LHCN-M2 (cell line): ENCODE measurements around the gene FRG1. TPM values are rescaled to one million over a fixed set of nuclear protein-coding genes. Genes with fewer than 3 reads are reported as not detected.
"Not testable (repeated sequence)": the region's sequence is repeated elsewhere in the genome, so short reads cannot be mapped to it uniquely, and the experiment has no call there.

Experiments
- DNase-seq: peaks from one replicate; pipeline ENCODE4 v3.0.0-alpha.2; 2012; ENCODE audit warnings: low read depth
- total RNA-seq: library from RNA; depleted of rRNA; stranded (reverse); fragments of >200 nt; gene quantifications from 2 replicates; pipeline ENCODE4 v1.2.3, GENCODE V29; 2014; rRNA removed

FRG1 gene
- total RNA-seq, 1 experiment from 2014 or later: 47.4 TPM

- not testable (repeated sequence) for DNase-seq
Measured at GRCh38 chr4:189985651-189986243, 45.1 kb downstream of the FRG1 start.

GRCh38 chr4:189988877-189989431, 48.3 kb downstream of the FRG1 start:
- no peak for DNase-seq

GRCh38 chr4:189989941-189990340, 49.3 kb downstream of the FRG1 start:
- DNase-seq: not testable (repeated sequence)

Other genes with a start within 250 kb of the FRG1 start
- not detected in 2 replicates for gene FRG2, start 86.4 kb downstream of the FRG1 start, total RNA-seq
- not detected in 2 replicates for gene DBET, start 123.6 kb downstream of the FRG1 start, total RNA-seq
- not detected in 2 replicates for gene DUX4, start 232.9 kb downstream of the FRG1 start, total RNA-seq